Vagina (tissue), 2 donors: ENCODE results near the gene SULT2B1. TPM values are rescaled to one million over a fixed set of nuclear protein-coding genes. Genes with fewer than 3 reads are reported as not detected.

Experiments
- DNase-seq, 2 donors: peaks; one replicate each; pipeline ENCODE4 v3.0.0-alpha.2; 2017; ENCODE audit errors: extremely low spot score in 2 of 2
- H3K27ac ChIP-seq: fragments of 200-600 bp; sonication (generic); one replicate; pipeline ENCODE4 v1.5.1; 2019
- H3K27me3 ChIP-seq: fragments of 200-600 bp; sonication (generic); one replicate; pipeline ENCODE4 v1.5.1; 2019
- H3K36me3 ChIP-seq, 2 donors: fragments of 200-600 bp; sonication (generic); one replicate each; pipeline ENCODE4 v1.5.1; 2017 to 2019
- H3K4me1 ChIP-seq: fragments of 200-600 bp; sonication (generic); one replicate; pipeline ENCODE4 v1.5.1; 2019
- H3K4me3 ChIP-seq, 2 donors: fragments of 200-600 bp; sonication (generic); 1 replicate in 1 of 2; 2 replicates in 1 of 2; pipeline ENCODE4 v1.5.1; 2016 to 2019
- H3K9me3 ChIP-seq: fragments of 200-600 bp; sonication (generic); one replicate; pipeline ENCODE4 v1.5.1; 2019
- CTCF ChIP-seq, 3 experiments: fragments of 450-650 bp in 2 of 3; fragments of 200-600 bp in 1 of 3; sonication (generic) in 1 of 3; IDR thresholded peaks; one replicate each; pipeline ENCODE4 v1.5.1; 2017 to 2019; ENCODE audit warnings: antibody characterized with exemption in 3 of 3, mild to moderate bottlenecking in 2 of 3, moderate library complexity in 2 of 3
- POLR2A ChIP-seq, 2 donors: fragments of 450-650 bp; IDR thresholded peaks; one replicate each; pipeline ENCODE4 v1.6.1; 2017; ENCODE audit warnings: antibody characterized with exemption in 2 of 2, mild to moderate bottlenecking in 2 of 2, moderate library complexity in 2 of 2
- POLR2AphosphoS5 ChIP-seq, 2 donors: sonication (generic); formaldehyde crosslinking; IDR thresholded peaks; one replicate each; pipeline ENCODE4 v1.9.0; 2017; ENCODE audit warnings: antibody characterized with exemption in 2 of 2, mild to moderate bottlenecking in 2 of 2, low read depth in 1 of 2; ENCODE audit not compliant: insufficient read depth in 1 of 2
- intact Hi-C: fragments of 100-400 bp; cut with DNase I; formaldehyde crosslinking; loops from one replicate; pipeline ENCODE4 v1.15.1; 2023
- total RNA-seq: library from RNA; depleted of rRNA; stranded (reverse); fragments of >200 nt; gene quantifications from one replicate; pipeline ENCODE4 v1.2.3, GENCODE V29; 2016

The SULT2B1 gene
- total RNA-seq, 1 donor from 2014 or later: 43.0 TPM

- Histone ChIP-seq H3K9me3 (no peaks in the 10 kb centered on the region), H3K27me3 (peaks cover 4% of the 10 kb centered on the region), H3K36me3 (no peaks in the 10 kb centered on the region), H3K27ac (no peak within 1 kb of the TSS), H3K4me1 (peaks cover 18% of the 10 kb centered on the region), H3K4me3 (peak within 1 kb of the TSS; percentile 1 to 23)
- DNase-seq: no peak
- intact Hi-C loops: no loop called here
- no peak for TF ChIP-seq POLR2A (IDR thresholded peaks at IDR 0.05)
- no peak for TF ChIP-seq POLR2AphosphoS5 (IDR thresholded peaks at IDR 0.05; ENCODE audit: insufficient read depth in 1 of 2, low read depth in 1 of 2)
- no peak for TF ChIP-seq CTCF (IDR thresholded peaks at IDR 0.05)
Measured at GRCh38 chr19:48511800-48512503, 40.0 kb upstream of the SULT2B1 start, which contains the start of gene LMTK3. LMTK3 (minus strand) TSS chr19:48511835; CDS start chr19:48511576, 259 bp downstream.

GRCh38 chr19:48512504-48513288 lies 39.3 kb upstream of the SULT2B1 start:
- intact Hi-C loops: no loop called here
- Histone ChIP-seq H3K4me1 (peaks cover 18% of the 10 kb centered on the region), H3K27me3 (peaks cover 4% of the 10 kb centered on the region), H3K27ac (no peak overlapping the region), H3K36me3 (no peaks in the 10 kb centered on the region), H3K4me3 (no peak overlapping the region), H3K9me3 (no peaks in the 10 kb centered on the region)
- no peak for DNase-seq
- no peak for TF ChIP-seq CTCF (IDR thresholded peaks at IDR 0.05)
- no peak for TF ChIP-seq POLR2A (IDR thresholded peaks at IDR 0.05)
- no peak for TF ChIP-seq POLR2AphosphoS5 (IDR thresholded peaks at IDR 0.05; ENCODE audit: insufficient read depth in 1 of 2, low read depth in 1 of 2)

- no peaks in the 10 kb centered on the region for H3K9me3 ChIP-seq
- H3K4me1 ChIP-seq: peaks cover 18% of the 10 kb centered on the region
- peak overlapping the region; percentile 52 to 60 for H3K4me3 ChIP-seq
- TF ChIP-seq POLR2A (IDR thresholded peaks at IDR 0.05) (no peak), POLR2AphosphoS5 (IDR thresholded peaks at IDR 0.05; ENCODE audit: insufficient read depth in 1 of 2, low read depth in 1 of 2) (peak in 1 of 2 donors; percentile 16), CTCF (IDR thresholded peaks at IDR 0.05) (no peak)
- no peak for DNase-seq
- H3K27me3 ChIP-seq: peaks cover 4% of the 10 kb centered on the region
- intact Hi-C loops: no loop called here
- H3K27ac ChIP-seq: no peak overlapping the region
- H3K36me3 ChIP-seq: no peaks in the 10 kb centered on the region
Measured at GRCh38 chr19:48513289-48514122, 38.5 kb upstream of the SULT2B1 start.

GRCh38 chr19:48514123-48514458 lies 37.9 kb upstream of the SULT2B1 start:
- TF ChIP-seq POLR2A (IDR thresholded peaks at IDR 0.05) (no peak), POLR2AphosphoS5 (IDR thresholded peaks at IDR 0.05; ENCODE audit: insufficient read depth in 1 of 2, low read depth in 1 of 2) (no peak), CTCF (IDR thresholded peaks at IDR 0.05) (no peak)
- H3K27ac ChIP-seq: no peak overlapping the region
- intact Hi-C loops: no loop called here
- H3K4me1 ChIP-seq: peaks cover 18% of the 10 kb centered on the region
- H3K9me3 ChIP-seq: no peaks in the 10 kb centered on the region
- H3K27me3 ChIP-seq: peaks cover 4% of the 10 kb centered on the region
- no peak overlapping the region for H3K4me3 ChIP-seq
- H3K36me3 ChIP-seq: no peaks in the 10 kb centered on the region
- DNase-seq: no peak
